CD14-positive monocyte (primary cell): Measurements from ENCODE around the gene EPHA8. TPM values are rescaled to one million over a fixed set of nuclear protein-coding genes. Genes with fewer than 3 reads are reported as not detected.

ENCODE experiments used
- DNase-seq, 3 donors: peaks; one replicate each; pipeline ENCODE4 v3.0.0-alpha.2; 2011 to 2022
- H2AFZ ChIP-seq: 2 replicates; pipeline ENCODE4 v1.6.0; 2012; ENCODE audit warnings: mild to moderate bottlenecking, low read depth, low read length, inconsistent platforms; ENCODE audit not compliant: insufficient read depth, poor library complexity, severe bottlenecking
- H3K27ac ChIP-seq, 2 donors: 1 replicate in 1 of 2; 2 replicates in 1 of 2; pipeline ENCODE4 v1.5.1; 2012 to 2013; ENCODE audit warnings: low read length in 2 of 2, control low read depth in 1 of 2, inconsistent platforms in 1 of 2, low read depth in 1 of 2, mild to moderate bottlenecking in 1 of 2
- H3K27me3 ChIP-seq, 2 donors: one replicate each; pipeline versions ENCODE4 v1.6.0 to v1.6.1; 2011 to 2013; ENCODE audit warnings: low read length in 2 of 2; ENCODE audit not compliant: control insufficient read depth in 2 of 2, insufficient read depth in 2 of 2
- H3K36me3 ChIP-seq, 2 donors: replicated peaks in 1 of 2; 1 replicate in 1 of 2; 2 replicates in 1 of 2; pipeline versions ENCODE4 v1.5.1 to v1.6.1; 2012 to 2013; ENCODE audit warnings: low read length in 2 of 2, control low read depth in 1 of 2, inconsistent platforms in 1 of 2, mild to moderate bottlenecking in 1 of 2; ENCODE audit not compliant: insufficient read depth in 2 of 2, control insufficient read depth in 1 of 2
- H3K4me1 ChIP-seq, 2 donors: 1 replicate in 1 of 2; 2 replicates in 1 of 2; pipeline versions ENCODE4 v1.5.1 to v1.6.1; 2012 to 2013; ENCODE audit warnings: low read length in 2 of 2, control low read depth in 1 of 2, inconsistent platforms in 1 of 2, mild to moderate bottlenecking in 1 of 2, moderate library complexity in 1 of 2; ENCODE audit not compliant: insufficient read depth in 2 of 2, control insufficient read depth in 1 of 2
- H3K4me2 ChIP-seq: replicated peaks from 2 replicates; pipeline ENCODE3; 2012; ENCODE audit warnings: low read length, moderate library complexity, mild to moderate bottlenecking; ENCODE audit not compliant: poor library complexity, severe bottlenecking; ENCODE audit errors: extremely low read depth
- H3K4me3 ChIP-seq, 3 experiments: fragments of 200-600 bp in 1 of 3; sonication (generic) in 1 of 3; replicated peaks in 1 of 3; 1 replicate in 2 of 3; 2 replicates in 1 of 3; pipeline ENCODE4 v1.5.1; 2011 to 2013; ENCODE audit warnings: low read length in 3 of 3, mild to moderate bottlenecking in 3 of 3, control low read depth in 2 of 3, low read depth in 2 of 3, inconsistent platforms in 1 of 3, moderate library complexity in 1 of 3
- H3K79me2 ChIP-seq: 2 replicates; pipeline ENCODE4 v1.6.0; 2012; ENCODE audit warnings: mild to moderate bottlenecking, control low read depth, inconsistent platforms, low read length, moderate library complexity; ENCODE audit not compliant: insufficient read depth
- H3K9ac ChIP-seq: 2 replicates; pipeline ENCODE4 v1.6.0; 2017; ENCODE audit warnings: low read length, mild to moderate bottlenecking; ENCODE audit not compliant: insufficient read depth, poor library complexity, severe bottlenecking
- H3K9me3 ChIP-seq, 2 donors: replicated peaks in 1 of 2; 1 replicate in 1 of 2; 2 replicates in 1 of 2; pipeline versions ENCODE4 v1.5.1 to v1.6.1; 2012 to 2013; ENCODE audit warnings: low read length in 2 of 2, control low read depth in 1 of 2; ENCODE audit not compliant: control insufficient read depth in 1 of 2, insufficient read depth in 1 of 2
- H4K20me1 ChIP-seq: 2 replicates; pipeline ENCODE4 v1.6.0; 2012; ENCODE audit warnings: mild to moderate bottlenecking, low read length, control low read depth, moderate library complexity; ENCODE audit not compliant: insufficient read depth
- H3K27ac Mint-ChIP-seq, 7 donors: one replicate each; pipeline ENCODE4 v1.8.0; 2020; ENCODE audit warnings: mild to moderate bottlenecking in 7 of 7, mixed read lengths in 7 of 7, moderate library complexity in 6 of 7, inconsistent platforms in 2 of 7
- H3K27me3 Mint-ChIP-seq, 3 donors: one replicate each; pipeline ENCODE4 v1.8.0; 2021 to 2022; ENCODE audit warnings: low read depth in 3 of 3, mild to moderate bottlenecking in 3 of 3, mixed read lengths in 3 of 3, moderate library complexity in 3 of 3, inconsistent platforms in 1 of 3
- H3K36me3 Mint-ChIP-seq, 2 donors: one replicate each; pipeline ENCODE4 v1.8.0; 2020; ENCODE audit warnings: mixed read lengths in 2 of 2, inconsistent platforms in 1 of 2, mild to moderate bottlenecking in 1 of 2
- H3K4me1 Mint-ChIP-seq: one replicate; pipeline ENCODE4 v1.8.0; 2020; ENCODE audit warnings: mild to moderate bottlenecking, mixed read lengths
- H3K4me3 Mint-ChIP-seq, 2 donors: one replicate each; pipeline ENCODE4 v1.8.0; 2020; ENCODE audit warnings: mild to moderate bottlenecking in 2 of 2, mixed read lengths in 2 of 2, moderate library complexity in 1 of 2
- H3K9me3 Mint-ChIP-seq, 7 donors: one replicate each; pipeline ENCODE4 v1.8.0; 2020 to 2022; ENCODE audit warnings: mixed read lengths in 7 of 7, mild to moderate bottlenecking in 6 of 7, moderate library complexity in 6 of 7, inconsistent platforms in 2 of 7
- WGBS: methylation state at CpG from one replicate; pipeline ENCODE4 v1.1.5; 2013; ENCODE audit warnings: missing lambda C conversion rate; ENCODE audit not compliant: insufficient coverage; 5-methylcytosine and 5-hydroxymethylcytosine counted together
- intact Hi-C, 2 donors: fragments of 100-400 bp; cut with micrococcal nuclease; formaldehyde crosslinking; loops; one replicate each; pipeline versions ENCODE4 v1.15.0 to v1.15.1; 2023
- polyA plus RNA-seq, 3 donors: library from polyadenylated mRNA; depleted of rRNA in 1 of 3; unstranded in 2 of 3; stranded (reverse) in 1 of 3; fragments of 300-500 nt in 2 of 3; fragments of >200 nt in 1 of 3; fragmentation: Illumina TruSeq in 2 of 3; gene quantifications; 1 replicate in 2 of 3; 2 replicates in 1 of 3; pipeline ENCODE4 v1.2.3, GENCODE V29; 2012 to 2021
- TF ChIP-seq, protein P1 (sequence below): fragments of 200-600 bp; IDR thresholded peaks from one replicate; pipeline ENCODE4 v1.8.0; 2022; ENCODE audit warnings: antibody characterized with exemption, mild to moderate bottlenecking

The EPHA8 gene
- polyA plus RNA-seq, 3 donors, result 0.04 TPM; not detected in 2

DNA sequence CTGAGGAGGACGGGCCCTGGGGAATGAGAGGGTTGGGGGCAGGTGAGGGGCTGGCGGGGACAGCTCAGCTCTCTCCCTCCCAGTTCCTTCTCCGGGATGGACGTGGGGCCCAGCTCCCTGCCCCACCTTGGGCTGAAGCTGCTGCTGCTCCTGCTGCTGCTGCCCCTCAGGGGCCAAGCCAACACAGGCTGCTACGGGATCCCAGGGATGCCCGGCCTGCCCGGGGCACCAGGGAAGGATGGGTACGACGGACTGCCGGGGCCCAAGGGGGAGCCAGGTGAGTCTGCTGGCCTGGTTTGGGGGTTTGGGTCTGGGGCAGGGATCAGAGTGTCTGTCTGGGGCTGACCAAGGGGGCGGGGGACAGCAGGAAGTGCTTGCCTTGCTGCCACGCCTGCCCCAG is 80.6 kb downstream of the EPHA8 start:
- intact Hi-C loops, result loop anchor here (5.0 to 10.0 kb wide), 3 partner anchors 227 to 519 kb away; no protein-coding TSS in a partner anchor
- H3K27me3 ChIP-seq, result no peaks in the 10 kb centered on the region
- WGBS, result 87% methylated on average over 7 of the region's 12 CpGs

DNA sequence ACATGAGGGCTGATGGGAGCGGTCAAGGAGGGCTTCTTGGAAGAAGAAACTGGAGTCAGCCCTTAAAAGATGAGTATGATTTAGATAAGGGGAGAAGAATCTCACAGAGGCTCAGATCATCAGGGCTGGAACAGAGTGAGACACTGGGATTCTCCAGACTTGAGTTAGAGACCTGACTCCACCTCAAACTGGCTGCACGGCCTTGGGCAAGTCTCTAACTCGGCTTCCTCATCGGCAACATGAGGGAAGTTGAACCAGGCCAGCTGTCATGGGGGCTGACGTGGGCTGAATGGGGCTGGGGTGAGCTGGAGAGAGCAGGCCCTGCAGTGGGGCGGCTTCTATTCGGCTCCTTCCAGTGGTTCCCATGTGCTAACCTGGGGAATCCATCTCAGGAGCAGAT is 82.6 kb downstream of the EPHA8 start:
- Mint-ChIP-seq H3K36me3 (no peaks in the 10 kb centered on the region), H3K27ac (peak overlapping the region in 1 of 7 donors; percentile 26), H3K4me3 (no peak overlapping the region), H3K9me3 (peaks cover 0 to 2% (median 0%) of the 10 kb centered on the region in 7 donors), H3K4me1 (no peaks in the 10 kb centered on the region), H3K27me3 (peaks cover 3 to 11% (median 4%) of the 10 kb centered on the region in 3 donors)
- Histone ChIP-seq H3K9ac (no peak overlapping the region), H3K4me2 (no peak overlapping the region), H4K20me1 (no peaks in the 10 kb centered on the region), H3K79me2 (no peaks in the 10 kb centered on the region), H3K36me3 (no peaks in the 10 kb centered on the region), H3K4me3 (no peak overlapping the region), H3K9me3 (no peaks in the 10 kb centered on the region), H3K27ac (no peak overlapping the region), H2AFZ (no peak overlapping the region), H3K27me3 (no peaks in the 10 kb centered on the region), H3K4me1 (no peaks in the 10 kb centered on the region)
- TF ChIP-seq, protein P1, sequence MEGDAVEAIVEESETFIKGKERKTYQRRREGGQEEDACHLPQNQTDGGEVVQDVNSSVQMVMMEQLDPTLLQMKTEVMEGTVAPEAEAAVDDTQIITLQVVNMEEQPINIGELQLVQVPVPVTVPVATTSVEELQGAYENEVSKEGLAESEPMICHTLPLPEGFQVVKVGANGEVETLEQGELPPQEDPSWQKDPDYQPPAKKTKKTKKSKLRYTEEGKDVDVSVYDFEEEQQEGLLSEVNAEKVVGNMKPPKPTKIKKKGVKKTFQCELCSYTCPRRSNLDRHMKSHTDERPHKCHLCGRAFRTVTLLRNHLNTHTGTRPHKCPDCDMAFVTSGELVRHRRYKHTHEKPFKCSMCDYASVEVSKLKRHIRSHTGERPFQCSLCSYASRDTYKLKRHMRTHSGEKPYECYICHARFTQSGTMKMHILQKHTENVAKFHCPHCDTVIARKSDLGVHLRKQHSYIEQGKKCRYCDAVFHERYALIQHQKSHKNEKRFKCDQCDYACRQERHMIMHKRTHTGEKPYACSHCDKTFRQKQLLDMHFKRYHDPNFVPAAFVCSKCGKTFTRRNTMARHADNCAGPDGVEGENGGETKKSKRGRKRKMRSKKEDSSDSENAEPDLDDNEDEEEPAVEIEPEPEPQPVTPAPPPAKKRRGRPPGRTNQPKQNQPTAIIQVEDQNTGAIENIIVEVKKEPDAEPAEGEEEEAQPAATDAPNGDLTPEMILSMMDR, result no peak
- intact Hi-C loops, result loop anchor here in 1 of 2 donors (10.0 kb wide), 1 partner anchor 521 kb away; no protein-coding TSS in a partner anchor
- WGBS, result 50% methylated on average over 5 of the region's 7 CpGs
- DNase-seq, result no peak

More for the DNA sequence above, 80.6 kb downstream of the EPHA8 start:
- TF ChIP-seq, protein P1, result no peak
- Histone ChIP-seq H3K9me3 (no peaks in the 10 kb centered on the region), H3K4me1 (no peaks in the 10 kb centered on the region), H3K36me3 (no peaks in the 10 kb centered on the region), H3K79me2 (no peaks in the 10 kb centered on the region), H3K9ac (no peak overlapping the region), H3K27ac (no peak overlapping the region), H4K20me1 (no peaks in the 10 kb centered on the region), H3K4me3 (no peak overlapping the region), H3K4me2 (no peak overlapping the region), H2AFZ (no peak overlapping the region)
- peaks cover 6 to 13% (median 10%) of the 10 kb centered on the region in 3 donors for H3K27me3 Mint-ChIP-seq
- H3K36me3 Mint-ChIP-seq, result no peaks in the 10 kb centered on the region
- H3K4me1 Mint-ChIP-seq, result no peaks in the 10 kb centered on the region
- H3K27ac Mint-ChIP-seq, result no peak overlapping the region
- H3K4me3 Mint-ChIP-seq, result no peak overlapping the region
- H3K9me3 Mint-ChIP-seq, result no peaks in the 10 kb centered on the region
- DNase-seq, result no peak
